Measurements from ENCODE around the gene HMGXB3.

DNA sequence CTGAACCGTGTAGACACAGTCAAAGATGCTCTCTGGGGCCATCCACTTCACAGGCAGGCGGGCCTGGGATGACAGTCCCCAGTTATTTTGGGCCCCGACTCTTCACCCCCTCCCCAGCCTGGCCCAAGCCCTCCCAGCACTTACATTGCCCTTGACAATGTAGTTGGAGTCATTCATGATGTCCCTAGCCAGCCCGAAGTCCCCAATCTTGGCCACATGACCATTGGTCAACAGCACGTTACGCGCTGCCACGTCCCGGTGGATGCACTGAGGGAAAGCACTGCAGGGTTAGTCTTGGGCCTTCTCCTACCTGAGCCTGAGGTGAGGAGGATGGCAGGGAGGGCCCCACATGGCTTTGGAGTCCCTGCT lies 55.5 kb downstream of the HMGXB3 start:
- TF ChIP-seq, protein P1, sequence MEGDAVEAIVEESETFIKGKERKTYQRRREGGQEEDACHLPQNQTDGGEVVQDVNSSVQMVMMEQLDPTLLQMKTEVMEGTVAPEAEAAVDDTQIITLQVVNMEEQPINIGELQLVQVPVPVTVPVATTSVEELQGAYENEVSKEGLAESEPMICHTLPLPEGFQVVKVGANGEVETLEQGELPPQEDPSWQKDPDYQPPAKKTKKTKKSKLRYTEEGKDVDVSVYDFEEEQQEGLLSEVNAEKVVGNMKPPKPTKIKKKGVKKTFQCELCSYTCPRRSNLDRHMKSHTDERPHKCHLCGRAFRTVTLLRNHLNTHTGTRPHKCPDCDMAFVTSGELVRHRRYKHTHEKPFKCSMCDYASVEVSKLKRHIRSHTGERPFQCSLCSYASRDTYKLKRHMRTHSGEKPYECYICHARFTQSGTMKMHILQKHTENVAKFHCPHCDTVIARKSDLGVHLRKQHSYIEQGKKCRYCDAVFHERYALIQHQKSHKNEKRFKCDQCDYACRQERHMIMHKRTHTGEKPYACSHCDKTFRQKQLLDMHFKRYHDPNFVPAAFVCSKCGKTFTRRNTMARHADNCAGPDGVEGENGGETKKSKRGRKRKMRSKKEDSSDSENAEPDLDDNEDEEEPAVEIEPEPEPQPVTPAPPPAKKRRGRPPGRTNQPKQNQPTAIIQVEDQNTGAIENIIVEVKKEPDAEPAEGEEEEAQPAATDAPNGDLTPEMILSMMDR (IDR thresholded peaks at IDR 0.05), result no peak
- TF ChIP-seq POLR2A (IDR thresholded peaks at IDR 0.05), result no peak

All from body of pancreas (tissue), 4 donors.